H7 (cell line): ENCODE measurements around the gene CDC42BPA. TPM values are rescaled to one million over a fixed set of nuclear protein-coding genes. Genes with fewer than 3 reads are reported as not detected.

Source experiments
- DNase-seq: peaks from one replicate; pipeline ENCODE4 v3.0.0; 2012
- H3K27me3 ChIP-seq: 2 replicates; pipeline ENCODE4 v1.6.0; 2011; ENCODE audit warnings: mild to moderate bottlenecking, low read length; ENCODE audit not compliant: control insufficient read depth, insufficient read depth
- H3K36me3 ChIP-seq: replicated peaks from 2 replicates; pipeline ENCODE4 v1.5.1; 2011; ENCODE audit warnings: low read length; ENCODE audit not compliant: control insufficient read depth, insufficient read depth
- H3K4me3 ChIP-seq: 2 replicates; pipeline ENCODE4 v1.5.1; 2011; ENCODE audit warnings: low read depth, mild to moderate bottlenecking, control low read depth, low read length, moderate library complexity; ENCODE audit not compliant: insufficient read depth
- total RNA-seq: library from RNA; depleted of rRNA; stranded (reverse); fragments of >200 nt; shearing (Covaris generic); gene quantifications from 2 replicates; pipeline ENCODE4 v1.2.3, GENCODE V29; 2014

The CDC42BPA gene
- total RNA-seq, 1 experiment from 2014 or later, result 26.1 TPM

GRCh38 chr1:227272428-227272827, 45.9 kb downstream of the CDC42BPA start:
- Histone ChIP-seq H3K4me3 (no peak overlapping the region), H3K36me3 (no peaks in the 10 kb centered on the region), H3K27me3 (no peaks in the 10 kb centered on the region)
- DNase-seq, result no peak

GRCh38 chr1:227270554-227270953, 47.7 kb downstream of the CDC42BPA start:
- no peak for DNase-seq
- no peaks in the 10 kb centered on the region for H3K27me3 ChIP-seq
- no peak overlapping the region for H3K4me3 ChIP-seq
- H3K36me3 ChIP-seq, result no peaks in the 10 kb centered on the region

- DNase-seq, result no peak
- no peaks in the 10 kb centered on the region for H3K36me3 ChIP-seq
These were observed 49.3 kb downstream of the CDC42BPA start for GRCh38 chr1:227268943-227269342.

GRCh38 chr1:227265891-227266290, 52.4 kb downstream of the CDC42BPA start:
- DNase-seq, result no peak
- Histone ChIP-seq H3K4me3 (no peak overlapping the region), H3K36me3 (no peaks in the 10 kb centered on the region), H3K27me3 (no peaks in the 10 kb centered on the region)

More at GRCh38 chr1:227268943-227269342, 49.3 kb downstream of the CDC42BPA start:
- H3K27me3 ChIP-seq, result no peaks in the 10 kb centered on the region
- H3K4me3 ChIP-seq, result no peak overlapping the region

- Histone ChIP-seq H3K36me3 (no peaks in the 10 kb centered on the region), H3K4me3 (no peak overlapping the region), H3K27me3 (no peaks in the 10 kb centered on the region)
- no peak for DNase-seq
These were observed 54.4 kb downstream of the CDC42BPA start for GRCh38 chr1:227263869-227264268.

GRCh38 chr1:227261501-227261900, 56.8 kb downstream of the CDC42BPA start:
- H3K36me3 ChIP-seq, result no peaks in the 10 kb centered on the region
- no peak for DNase-seq
- H3K27me3 ChIP-seq, result no peaks in the 10 kb centered on the region
- H3K4me3 ChIP-seq, result no peak overlapping the region

- Histone ChIP-seq H3K27me3 (no peaks in the 10 kb centered on the region), H3K36me3 (no peaks in the 10 kb centered on the region), H3K4me3 (no peak overlapping the region)
- no peak for DNase-seq
These were observed 57.9 kb downstream of the CDC42BPA start for GRCh38 chr1:227260433-227260832.

GRCh38 chr1:227257964-227258363, 60.3 kb downstream of the CDC42BPA start:
- DNase-seq, result no peak
- Histone ChIP-seq H3K36me3 (no peaks in the 10 kb centered on the region), H3K27me3 (no peaks in the 10 kb centered on the region), H3K4me3 (no peak overlapping the region)

- H3K36me3 ChIP-seq, result no peaks in the 10 kb centered on the region
- no peak for DNase-seq
- no peak overlapping the region for H3K4me3 ChIP-seq
- no peaks in the 10 kb centered on the region for H3K27me3 ChIP-seq
These were observed 63.1 kb downstream of the CDC42BPA start for GRCh38 chr1:227255086-227255732.

- H3K27me3 ChIP-seq, result no peaks in the 10 kb centered on the region
- DNase-seq, result no peak
- no peaks in the 10 kb centered on the region for H3K36me3 ChIP-seq
- no peak overlapping the region for H3K4me3 ChIP-seq
These were observed 65.2 kb downstream of the CDC42BPA start for GRCh38 chr1:227253065-227253464.

- H3K4me3 ChIP-seq, result no peak overlapping the region
- H3K36me3 ChIP-seq, result no peaks in the 10 kb centered on the region
- H3K27me3 ChIP-seq, result no peaks in the 10 kb centered on the region
- DNase-seq, result no peak
These were observed 72.5 kb downstream of the CDC42BPA start for GRCh38 chr1:227245613-227246320.

GRCh38 chr1:227244339-227245118, 73.8 kb downstream of the CDC42BPA start:
- Histone ChIP-seq H3K36me3 (no peaks in the 10 kb centered on the region), H3K4me3 (no peak overlapping the region), H3K27me3 (no peaks in the 10 kb centered on the region)
- no peak for DNase-seq

- no peaks in the 10 kb centered on the region for H3K36me3 ChIP-seq
- no peak for DNase-seq
- no peak overlapping the region for H3K4me3 ChIP-seq
- no peaks in the 10 kb centered on the region for H3K27me3 ChIP-seq
These were observed 75.2 kb downstream of the CDC42BPA start for GRCh38 chr1:227242811-227243682.

- DNase-seq, result no peak
- H3K4me3 ChIP-seq, result no peak overlapping the region
- no peaks in the 10 kb centered on the region for H3K27me3 ChIP-seq
- H3K36me3 ChIP-seq, result no peaks in the 10 kb centered on the region
These were observed 77.3 kb downstream of the CDC42BPA start for GRCh38 chr1:227240983-227241382.
